Fibroblast of villous mesenchyme (primary cell): ENCODE data around the gene TMEM253. TPM values are rescaled to one million over a fixed set of nuclear protein-coding genes. Genes with fewer than 3 reads are reported as not detected.

ENCODE experiments used
- DNase-seq: peaks from one replicate; pipeline ENCODE4 v3.0.0-alpha.2; 2010; ENCODE audit warnings: low read depth
- H3K4me3 ChIP-seq: 2 replicates; pipeline ENCODE4 v1.5.1; 2011; ENCODE audit warnings: low read depth, mild to moderate bottlenecking, low read length
- CTCF ChIP-seq: IDR thresholded peaks from 2 replicates; pipeline ENCODE4 v1.5.1; 2012; ENCODE audit warnings: low read depth, mild to moderate bottlenecking, low read length; ENCODE audit not compliant: insufficient read depth
- small RNA-seq: library from RNA; depleted of rRNA; stranded (forward); fragments of <200 nt; gene quantifications from one replicate; pipeline ENCODE3, GENCODE V24; 2012
- total RNA-seq: library from RNA; depleted of rRNA; stranded (reverse); fragments of >200 nt; gene quantifications from 2 replicates; pipeline ENCODE4 v1.2.3, GENCODE V29; 2012

Gene TMEM253
- total RNA-seq, 1 donor: not detected

- H3K4me3 ChIP-seq: no peak overlapping the region
- DNase-seq: no peak
- TF ChIP-seq CTCF: no peak
These were observed 41.5 kb downstream of the TMEM253 start for GRCh38 chr14:21142357-21142756.

- DNase-seq: no peak
- no peak overlapping the region for H3K4me3 ChIP-seq
- no peak for TF ChIP-seq CTCF
These were observed 44.6 kb downstream of the TMEM253 start for GRCh38 chr14:21145437-21145836.

- H3K4me3 ChIP-seq: no peak overlapping the region
- DNase-seq: no peak
- TF ChIP-seq CTCF: no peak
These were observed 48.9 kb downstream of the TMEM253 start for GRCh38 chr14:21149641-21150367.

Small RNA genes lying within 50 kb of the gene (small RNA-seq; reads per million reads assigned to genes)
- gene RNU6-252P: not detected

Other genes with a start within 250 kb of the TMEM253 start
- not detected in 2 replicates for gene RNASE3, start 209.7 kb upstream of the TMEM253 start, total RNA-seq
- not detected in 2 replicates for gene RNASE2, start 145.6 kb upstream of the TMEM253 start, total RNA-seq
- 34.5 and 41.2 TPM in 2 replicates for gene METTL17, start 111.1 kb upstream of the TMEM253 start, total RNA-seq
- gene SLC39A2, start 101.8 kb upstream of the TMEM253 start, total RNA-seq: not detected in 2 replicates
- gene NDRG2, start 76.0 kb upstream of the TMEM253 start, total RNA-seq: 1.3 TPM in 1 of 2 replicates, not detected in the other
- gene TPPP2, start 70.8 kb upstream of the TMEM253 start, total RNA-seq: not detected in 2 replicates
- gene RNASE13, start 66.3 kb upstream of the TMEM253 start, total RNA-seq: not detected in 2 replicates
- not detected in 2 replicates for gene RNASE7, start 58.7 kb upstream of the TMEM253 start, total RNA-seq
- not detected in 2 replicates for gene RNASE8, start 43.2 kb upstream of the TMEM253 start, total RNA-seq
- gene ARHGEF40, start 30.8 kb upstream of the TMEM253 start, total RNA-seq: 39.6 and 45.3 TPM in 2 replicates
- 1.7 and 2.6 TPM in 2 replicates for gene ZNF219, start 2.4 kb upstream of the TMEM253 start, total RNA-seq
- gene OR5AU1, start 55.0 kb downstream of the TMEM253 start, total RNA-seq: under 0.01 TPM in 1 of 2 replicates, not detected in the other
- 551 and 671 TPM in 2 replicates for gene HNRNPC, start 168.4 kb downstream of the TMEM253 start, total RNA-seq
- gene RPGRIP1, start 179.0 kb downstream of the TMEM253 start, total RNA-seq: under 0.01 TPM in 1 of 2 replicates, not detected in the other